Thoracic aorta (tissue), 2 donors: ENCODE measurements around the gene SOD1. TPM values are rescaled to one million over a fixed set of nuclear protein-coding genes. Genes with fewer than 3 reads are reported as not detected.
"Not testable (repeated sequence)": the region's sequence is repeated elsewhere in the genome, so short reads cannot be mapped to it uniquely, and the experiment has no call there.

ENCODE experiments used
- ATAC-seq: fragments of 150-250 bp; one replicate; pipeline ENCODE4 v1.8.0; 2017; ENCODE audit warnings: low read depth; ENCODE audit not compliant: insufficient number of reproducible peaks, low FRiP score
- DNase-seq: peaks from one replicate; pipeline ENCODE4 v3.0.0-alpha.2; 2020; ENCODE audit warnings: low spot score
- H3K27ac ChIP-seq, 2 donors: fragments of 200-600 bp; sonication (generic); 1 replicate in 1 of 2; 2 replicates in 1 of 2; pipeline ENCODE4 v1.5.1; 2016; ENCODE audit warnings: mild to moderate bottlenecking in 2 of 2, moderate library complexity in 2 of 2
- H3K27me3 ChIP-seq: fragments of 200-600 bp; sonication (generic); replicated peaks from 2 replicates; pipeline ENCODE4 v1.6.0; 2016; ENCODE audit warnings: mild to moderate bottlenecking; ENCODE audit not compliant: insufficient read depth
- H3K36me3 ChIP-seq: fragments of 200-600 bp; sonication (generic); one replicate; pipeline ENCODE4 v1.5.1; 2016
- H3K4me1 ChIP-seq, 2 donors: fragments of 200-600 bp; sonication (generic); 1 replicate in 1 of 2; 2 replicates in 1 of 2; pipeline versions ENCODE4 v1.5.1 to v1.6.0; 2016; ENCODE audit warnings: low read depth in 2 of 2, mild to moderate bottlenecking in 1 of 2; ENCODE audit not compliant: control insufficient read depth in 1 of 2
- H3K4me3 ChIP-seq: fragments of 200-600 bp; sonication (generic); 2 replicates; pipeline ENCODE4 v1.5.1; 2016; ENCODE audit warnings: mild to moderate bottlenecking
- H3K9me3 ChIP-seq: fragments of 200-600 bp; sonication (generic); 2 replicates; pipeline ENCODE4 v1.5.1; 2016
- CTCF ChIP-seq: fragments of 200-600 bp; sonication (generic); IDR thresholded peaks from one replicate; pipeline ENCODE4 v1.5.1; 2019; ENCODE audit warnings: antibody characterized with exemption
- total RNA-seq, 2 donors: library from RNA; depleted of rRNA; stranded (reverse); fragments of >200 nt; gene quantifications; one replicate each; pipeline versions ENCODE4 v1.1.0 to v1.2.3, GENCODE V29; 2016

SOD1 gene
- total RNA-seq, 2 donors from 2014 or later: 111 to 215 TPM

GRCh38 chr21:31629972-31630711 lies 29.4 kb upstream of the SOD1 start:
- Histone ChIP-seq H3K27me3 (no peaks in the 10 kb centered on the region), H3K36me3 (no peaks in the 10 kb centered on the region), H3K4me3 (no peak overlapping the region), H3K27ac (no peak overlapping the region), H3K4me1 (no peaks in the 10 kb centered on the region), H3K9me3 (no peaks in the 10 kb centered on the region)
- no peak for TF ChIP-seq CTCF
- peak; percentile 10 for DNase-seq
- peak; percentile 55 for ATAC-seq

GRCh38 chr21:31631881-31632280 lies 27.6 kb upstream of the SOD1 start:
- H3K4me1 ChIP-seq, ATAC-seq, H3K4me3 ChIP-seq, H3K9me3 ChIP-seq, H3K36me3 ChIP-seq, DNase-seq, H3K27me3 ChIP-seq, H3K27ac ChIP-seq: not testable (repeated sequence)

- no peaks in the 10 kb centered on the region for H3K36me3 ChIP-seq
- DNase-seq (no peak), ATAC-seq (no peak)
- H3K27ac ChIP-seq: no peak overlapping the region
- no peaks in the 10 kb centered on the region for H3K27me3 ChIP-seq
- no peaks in the 10 kb centered on the region for H3K9me3 ChIP-seq
- H3K4me3 ChIP-seq: no peak overlapping the region
- H3K4me1 ChIP-seq: no peaks in the 10 kb centered on the region
- no peak for TF ChIP-seq CTCF
Measured at GRCh38 chr21:31634993-31635392, 24.5 kb upstream of the SOD1 start.

- H3K9me3 ChIP-seq: no peaks in the 10 kb centered on the region
- no peak for TF ChIP-seq CTCF
- H3K36me3 ChIP-seq: no peaks in the 10 kb centered on the region
- ATAC-seq (no peak), DNase-seq (no peak)
- no peak overlapping the region for H3K4me3 ChIP-seq
- no peaks in the 10 kb centered on the region for H3K4me1 ChIP-seq
- H3K27me3 ChIP-seq: no peaks in the 10 kb centered on the region
- H3K27ac ChIP-seq: no peak overlapping the region
Measured at GRCh38 chr21:31636874-31637273, 22.6 kb upstream of the SOD1 start.

GRCh38 chr21:31641416-31641922 lies 18.0 kb upstream of the SOD1 start:
- ATAC-seq (no peak), DNase-seq (no peak)
- no peaks in the 10 kb centered on the region for H3K9me3 ChIP-seq
- H3K4me3 ChIP-seq: no peak overlapping the region
- H3K4me1 ChIP-seq: no peaks in the 10 kb centered on the region
- H3K36me3 ChIP-seq: no peaks in the 10 kb centered on the region
- H3K27ac ChIP-seq: no peak overlapping the region
- TF ChIP-seq CTCF: no peak
- no peaks in the 10 kb centered on the region for H3K27me3 ChIP-seq

- ATAC-seq (no peak), DNase-seq (no peak)
- Histone ChIP-seq H3K27ac (no peak overlapping the region), H3K4me1 (no peaks in the 10 kb centered on the region), H3K36me3 (no peaks in the 10 kb centered on the region), H3K4me3 (no peak overlapping the region), H3K9me3 (no peaks in the 10 kb centered on the region), H3K27me3 (no peaks in the 10 kb centered on the region)
- TF ChIP-seq CTCF: no peak
Measured at GRCh38 chr21:31644643-31645042, 14.8 kb upstream of the SOD1 start.
